Activated CD4-positive, alpha-beta T cell treated with anti-CD3 and anti-CD28 coated beads, Interleukin-2, amount 50 U/mL, for 4 hours (primary cell): ENCODE measurements around the gene BICRAL.
A peak's percentile ranks its signal among the peaks of the same experiment; 100 is the strongest.

ENCODE experiments used
- DNase-seq, 2 experiments: peaks; one replicate each; pipeline ENCODE4 v3.0.0-alpha.2; 2020

The BICRAL gene

DNA sequence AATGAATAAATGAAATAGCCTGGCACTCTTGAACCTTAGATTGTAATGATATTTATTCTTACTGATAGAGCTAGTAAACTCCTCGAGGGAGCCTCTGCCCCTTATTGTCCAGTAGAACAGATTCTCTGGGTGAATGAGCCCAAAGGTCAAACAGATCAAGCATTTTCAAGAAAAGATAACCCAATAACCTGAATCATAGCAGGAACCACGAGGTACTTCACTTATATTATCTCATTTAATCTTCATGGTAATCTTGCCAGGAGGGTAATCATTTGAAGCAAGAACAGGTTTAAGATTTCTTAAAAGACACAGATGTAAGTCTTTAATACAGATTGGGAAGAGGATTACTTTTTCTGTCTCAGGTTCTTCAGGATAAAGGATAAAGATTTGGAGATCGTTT is 18.9 kb upstream of the BICRAL start:
- DNase-seq: no peak

- DNase-seq: no peak
These were observed 16.8 kb upstream of the BICRAL start for GRCh38 chr6:42764911-42765648.

DNA sequence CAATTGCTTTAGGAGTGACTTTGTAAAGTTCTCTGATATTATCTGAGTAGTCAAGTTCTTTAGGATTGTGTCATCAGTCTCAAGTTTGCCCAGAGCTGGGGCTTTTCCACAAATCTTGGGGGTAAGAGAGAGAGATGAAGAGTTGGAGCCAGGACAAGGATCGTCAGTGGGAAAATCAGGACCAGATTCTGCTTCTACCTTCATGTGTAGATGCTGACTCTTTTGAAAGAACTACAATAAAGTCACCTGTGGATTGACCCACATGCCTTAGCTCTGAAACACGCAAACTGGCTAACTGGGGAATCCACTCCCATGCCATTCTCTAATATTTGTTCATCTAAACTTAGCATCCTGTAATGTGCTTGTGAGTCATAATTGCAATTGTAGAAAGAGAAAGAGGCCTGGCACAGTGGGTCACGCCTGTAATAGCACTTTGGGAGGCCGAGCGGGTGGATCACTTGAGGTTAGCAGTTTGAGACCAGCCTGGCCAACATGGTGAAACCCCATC is 15.6 kb upstream of the BICRAL start:
- DNase-seq: no peak

- no peak for DNase-seq
These were observed 12.8 kb upstream of the BICRAL start for GRCh38 chr6:42769051-42769450.

GRCh38 chr6:42769836-42770235 is 12.0 kb upstream of the BICRAL start:
- DNase-seq: no peak

- no peak for DNase-seq
These were observed 10.1 kb upstream of the BICRAL start for GRCh38 chr6:42771741-42772100.

GRCh38 chr6:42774201-42774600 is 7.7 kb upstream of the BICRAL start:
- DNase-seq: peak in 1 of 2 experiments; percentile 15

- peak; percentile 24 to 25 for DNase-seq
These were observed 6.9 kb upstream of the BICRAL start for GRCh38 chr6:42774821-42775487.

GRCh38 chr6:42777126-42777822 is 4.6 kb upstream of the BICRAL start:
- no peak for DNase-seq

GRCh38 chr6:42778122-42778521 is 3.7 kb upstream of the BICRAL start:
- DNase-seq: no peak

DNA sequence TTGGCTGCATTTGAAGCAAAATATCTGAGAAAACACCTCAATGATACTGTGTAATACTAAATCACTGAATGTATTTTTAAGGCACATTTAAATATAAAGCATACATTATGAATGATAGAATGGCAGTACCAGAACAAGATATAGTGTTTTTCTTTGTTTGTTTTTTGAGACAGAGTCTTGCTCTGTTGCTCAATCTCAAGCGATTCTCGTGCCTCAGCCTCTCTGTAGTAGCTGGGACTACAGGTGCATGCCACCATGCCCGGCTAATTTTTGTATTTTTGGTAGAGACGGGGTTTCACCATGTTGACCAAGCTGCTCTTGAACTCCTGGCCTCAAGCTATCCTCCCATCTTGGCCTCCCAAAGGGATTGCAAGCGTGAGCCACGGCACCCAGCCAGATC is 2.3 kb upstream of the BICRAL start:
- no peak for DNase-seq

DNA sequence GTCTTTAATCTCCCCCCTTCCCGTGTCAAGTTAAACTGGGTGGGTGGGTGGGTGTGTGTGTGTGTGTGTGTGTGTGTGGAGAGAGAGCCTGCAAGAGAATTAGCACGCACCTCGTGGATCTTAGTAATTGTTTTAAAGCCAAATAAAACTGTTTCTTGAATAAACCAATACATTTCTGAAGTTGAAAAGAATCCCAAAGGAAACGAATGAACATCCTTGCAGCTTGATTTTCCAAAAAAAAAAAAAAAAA is 381 bp upstream of the BICRAL start:
- no peak for DNase-seq

DNA sequence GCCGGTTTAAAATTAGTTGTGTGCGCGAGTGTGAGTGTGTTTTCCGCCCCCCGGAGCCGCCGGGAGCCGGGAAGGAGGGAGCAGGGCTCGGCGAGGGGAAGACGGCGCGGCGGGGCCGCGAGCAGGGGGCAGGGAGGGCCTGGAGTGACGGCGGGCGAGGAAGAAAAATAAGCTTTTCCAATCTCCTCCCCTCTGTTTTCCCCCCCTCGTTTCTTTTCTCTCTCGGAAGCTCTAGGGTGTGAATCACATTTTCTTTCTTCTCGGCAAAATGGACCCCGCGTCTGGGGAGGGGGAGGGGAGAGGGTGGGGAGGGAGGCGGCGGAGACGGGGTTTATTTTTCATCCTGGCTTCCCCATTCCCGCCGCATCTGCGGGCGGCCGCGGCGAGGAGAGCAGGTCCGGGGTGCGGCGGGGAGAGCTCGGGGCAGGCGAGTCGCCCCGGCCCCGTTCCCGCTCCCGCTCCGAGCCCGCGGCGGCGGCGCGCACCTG is 881 bp downstream of the BICRAL start:
- peak; percentile 77 to 79 for DNase-seq

DNA sequence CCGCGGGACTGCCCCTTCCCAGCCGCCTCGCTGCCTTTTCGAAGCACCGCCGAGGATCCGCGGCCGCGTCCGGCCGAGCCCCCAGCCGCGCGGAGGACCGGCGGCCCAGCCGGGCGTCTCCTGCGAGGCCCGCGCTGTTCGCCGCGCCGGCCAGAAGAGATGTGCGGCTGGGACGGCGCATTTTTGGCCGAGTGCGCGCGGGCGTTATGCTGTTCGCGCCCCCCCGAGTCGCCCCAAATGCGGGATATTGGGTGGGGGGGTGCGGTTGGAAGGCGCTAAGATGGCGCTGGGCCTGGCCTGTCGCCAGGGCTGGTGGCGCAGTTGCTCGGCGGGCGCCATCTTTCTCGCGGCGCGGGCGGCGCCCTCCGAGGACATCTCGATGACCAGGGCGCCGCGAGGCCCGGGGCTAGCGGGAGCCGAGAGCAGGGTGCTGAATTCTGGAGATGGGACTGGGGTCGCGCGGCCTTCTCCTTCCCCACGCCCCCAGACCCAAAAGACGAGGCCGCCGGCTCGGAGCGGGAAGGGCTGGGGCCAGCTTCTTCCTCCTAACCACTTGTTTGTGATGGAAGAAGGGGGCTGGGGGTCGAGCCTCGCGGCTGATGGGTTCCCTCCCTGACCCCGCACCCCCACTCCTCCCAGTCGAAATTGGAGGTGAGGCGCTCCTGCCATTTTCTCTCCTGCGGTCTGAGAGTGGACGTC is 1.5 kb downstream of the BICRAL start:
- peak; percentile 65 to 69 for DNase-seq

GRCh38 chr6:42783876-42784642 is 2.2 kb downstream of the BICRAL start:
- peak in 1 of 2 experiments; percentile 40 for DNase-seq

DNA sequence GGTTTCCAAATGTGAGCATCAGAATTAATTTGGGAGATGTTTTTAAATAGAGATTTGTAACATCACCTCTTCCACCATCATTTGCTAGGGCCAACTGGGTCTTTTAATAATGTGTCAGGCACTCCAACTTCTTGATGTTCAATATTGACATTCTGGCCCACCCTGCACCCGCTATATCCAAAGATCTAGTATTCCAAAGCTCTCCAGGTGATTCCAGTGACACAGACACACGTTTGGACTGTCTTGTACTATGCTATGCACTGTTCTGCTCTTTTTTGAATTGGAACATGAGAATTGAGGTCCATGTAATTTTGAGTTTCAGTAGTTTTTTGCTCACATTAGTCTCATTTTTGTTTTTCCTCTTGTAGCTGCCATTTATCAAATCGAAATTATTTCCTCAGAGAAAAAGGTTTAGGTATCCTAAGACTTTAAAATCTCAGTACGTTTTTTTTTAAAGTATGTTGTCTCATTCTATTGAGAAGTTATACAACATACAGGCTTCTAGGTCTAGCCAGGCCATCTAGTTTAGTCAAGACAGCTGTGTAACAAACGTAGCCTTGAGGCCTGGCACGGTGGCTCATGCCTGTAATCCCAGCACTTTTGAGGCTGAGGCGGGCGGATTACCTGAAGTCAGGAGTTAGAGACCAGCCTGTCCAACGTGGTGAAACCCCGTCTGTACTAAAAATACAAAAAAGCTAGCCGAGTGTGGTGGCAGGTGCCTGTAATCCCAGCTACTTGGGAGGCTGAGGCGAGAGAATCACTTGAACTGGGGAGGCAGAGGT is 3.1 kb downstream of the BICRAL start:
- no peak for DNase-seq

DNA sequence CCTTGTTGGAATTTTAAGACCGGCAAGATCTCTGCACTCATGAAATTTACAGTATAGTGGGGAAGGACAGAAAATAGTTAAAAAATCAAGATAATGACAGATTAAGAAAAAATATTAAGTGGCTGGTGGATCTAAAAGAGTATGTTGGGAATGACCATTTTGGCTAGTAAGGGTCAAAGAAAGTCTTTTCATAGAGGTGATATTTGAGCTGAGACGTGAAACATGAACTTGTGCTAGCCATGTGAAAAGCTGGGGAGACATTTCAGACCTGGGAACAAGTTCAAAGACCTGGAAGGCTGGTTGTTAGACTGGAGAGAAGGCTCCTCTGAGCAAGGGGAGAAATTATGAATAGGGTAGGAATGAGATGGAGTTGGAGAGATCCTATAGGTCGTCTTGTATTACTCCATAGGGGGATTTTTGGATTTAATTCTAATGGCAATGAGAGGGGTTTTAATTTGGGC is 4.7 kb downstream of the BICRAL start:
- no peak for DNase-seq

DNA sequence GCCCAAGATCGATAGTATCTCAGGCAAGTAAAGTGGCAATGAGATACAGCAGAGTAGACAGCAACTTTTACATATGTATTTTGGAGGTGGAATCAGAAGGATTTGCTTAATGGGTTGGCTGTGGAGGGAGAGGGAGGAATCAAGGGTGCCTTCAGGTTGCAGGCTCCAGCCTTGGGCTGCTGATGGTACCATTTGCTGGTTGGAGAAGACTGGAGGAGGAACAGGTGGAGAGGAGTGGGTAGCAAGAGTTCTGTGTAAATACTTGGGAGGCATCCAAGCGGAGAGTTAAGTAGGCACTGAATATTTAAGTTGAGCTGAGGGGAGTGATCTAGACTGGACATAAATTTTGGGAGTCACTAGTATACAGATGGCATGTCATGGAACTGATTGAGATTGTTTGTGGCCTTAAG is 5.2 kb downstream of the BICRAL start:
- no peak for DNase-seq

DNA sequence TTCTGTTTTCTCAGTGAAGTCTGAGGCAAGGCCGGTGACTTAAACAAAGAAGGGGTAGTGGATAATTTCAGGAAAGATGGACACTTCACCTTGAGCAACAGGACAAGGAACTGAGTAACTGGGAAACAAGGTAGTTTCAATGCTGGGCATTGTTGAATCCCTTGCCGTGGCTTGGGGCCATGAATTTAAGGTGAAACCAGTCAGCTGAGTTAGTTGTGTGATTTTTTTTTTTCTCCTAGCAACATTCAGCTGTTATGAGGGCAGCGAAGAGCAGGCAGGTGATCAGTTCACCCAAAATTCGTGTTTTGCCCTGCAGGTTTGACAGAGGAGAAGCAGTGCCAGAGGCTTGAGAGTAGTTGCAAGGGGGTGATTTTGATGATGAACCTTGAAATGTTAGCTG is 6.8 kb downstream of the BICRAL start:
- no peak for DNase-seq

DNA sequence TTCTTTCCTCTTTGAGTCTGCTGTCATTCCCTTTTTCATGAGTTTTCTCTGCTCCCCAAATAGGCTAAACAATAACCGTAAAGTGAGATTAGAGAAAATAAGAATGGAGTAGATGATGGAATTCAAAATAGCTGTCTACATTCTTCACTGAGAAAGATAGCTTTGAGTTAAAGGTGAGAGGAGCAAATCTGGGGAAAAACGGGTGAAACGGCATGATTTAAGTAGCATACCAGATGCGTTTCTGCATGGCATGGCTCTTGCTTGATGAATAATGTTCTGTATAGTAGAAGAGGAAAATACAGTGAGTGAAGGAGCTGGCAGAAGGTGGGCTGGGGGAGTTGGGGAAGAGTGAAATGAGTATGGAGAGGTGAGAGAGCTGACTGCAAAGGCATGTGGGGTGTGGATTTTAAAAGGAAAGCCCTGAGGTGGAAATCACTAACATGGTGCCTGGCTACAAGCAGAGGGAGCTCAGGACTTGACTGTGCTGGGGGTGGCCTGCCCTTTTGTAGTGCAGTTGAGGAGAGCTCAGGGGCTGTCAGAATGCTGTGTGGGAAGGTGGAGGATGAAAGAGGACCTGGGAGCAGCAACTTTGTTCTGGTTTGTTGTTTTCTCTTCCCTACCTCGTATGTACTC is 8.8 kb downstream of the BICRAL start:
- DNase-seq: no peak

DNA sequence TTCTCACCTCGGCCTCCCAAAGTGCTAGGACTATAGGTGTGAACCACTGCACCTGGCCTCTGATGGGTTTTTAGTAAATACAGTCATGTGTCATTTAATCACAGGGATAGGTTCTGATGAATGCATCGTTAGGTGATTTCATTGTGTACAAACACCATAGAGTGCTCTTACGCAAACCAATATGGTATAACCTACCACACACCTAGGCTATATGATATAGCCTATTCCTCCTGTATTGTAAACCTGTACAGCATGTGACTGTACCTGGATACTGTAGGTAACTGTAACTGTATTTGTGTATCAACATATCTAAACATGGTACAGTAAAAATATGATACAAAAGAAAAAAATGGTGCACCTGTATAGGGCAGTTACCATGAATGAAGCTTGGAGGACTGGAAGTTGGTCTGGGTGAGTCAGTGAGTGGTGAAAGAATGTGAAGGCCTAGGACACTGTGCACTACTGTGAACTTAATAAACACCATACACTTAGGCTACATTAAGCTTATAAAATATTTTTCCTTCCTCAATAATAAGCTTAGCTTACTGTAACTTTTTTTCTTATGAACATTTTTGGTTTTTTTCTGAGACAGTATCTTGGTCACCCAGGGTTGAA is 10.0 kb downstream of the BICRAL start:
- DNase-seq: no peak
